CD4-positive, alpha-beta T cell treated with Interleukin-2 at 100 ng/mL for 4 hours (primary cell): ENCODE measurements around the gene SPDYE9.
"Not testable (repeated sequence)": the region's sequence is repeated elsewhere in the genome, so short reads cannot be mapped to it uniquely, and the experiment has no call there.

Experiments
- DNase-seq: peaks from one replicate; pipeline ENCODE4 v3.0.0-alpha.2; 2020; ENCODE audit warnings: low spot score

Gene SPDYE9, protein sequence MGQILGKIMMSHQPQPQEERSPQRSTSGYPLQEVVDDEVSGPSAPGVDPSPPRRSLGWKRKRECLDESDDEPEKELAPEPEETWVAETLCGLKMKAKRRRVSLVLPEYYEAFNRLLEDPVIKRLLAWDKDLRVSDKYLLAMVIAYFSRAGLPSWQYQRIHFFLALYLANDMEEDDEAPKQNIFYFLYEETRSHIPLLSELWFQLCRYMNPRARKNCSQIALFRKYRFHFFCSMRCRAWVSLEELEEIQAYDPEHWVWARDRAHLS

GRCh38 chr7:73085938-73086337, at the start of gene SPDYE9:
TSS of gene SPDYE9 (minus strand) at chr7:73086038. CDS start at chr7:73084238, 1,800 bp downstream.
- not testable (repeated sequence) for DNase-seq

GRCh38 chr7:73134866-73135265, 49.0 kb upstream of the SPDYE9 start:
- not testable (repeated sequence) for DNase-seq

DNA sequence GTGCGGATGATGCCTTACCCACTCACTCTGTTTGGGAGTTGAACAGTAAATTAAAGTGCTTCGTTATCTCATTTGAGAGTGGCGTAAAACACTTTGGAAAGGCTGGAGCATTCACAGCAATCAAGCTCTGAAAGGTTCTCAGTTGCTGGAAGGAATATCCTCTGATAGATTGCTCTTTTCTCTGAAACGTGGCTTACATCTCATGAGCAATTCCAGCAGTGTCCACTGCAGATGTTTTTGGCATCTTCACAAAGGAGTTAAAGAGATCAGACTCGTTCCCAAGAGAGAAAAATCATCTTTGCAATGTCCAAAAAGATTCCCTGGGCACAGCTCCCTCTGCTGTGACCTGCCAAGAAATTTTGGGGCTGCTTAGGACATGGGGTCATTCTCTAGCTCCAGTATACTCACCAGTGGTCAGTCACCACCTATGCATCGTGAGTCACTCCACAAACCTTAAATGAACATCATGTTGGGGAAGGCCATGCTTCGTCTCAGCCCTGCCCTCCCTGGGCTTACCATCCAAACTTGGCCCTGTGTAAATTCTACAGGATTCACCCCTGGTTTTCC, 46.9 kb upstream of the SPDYE9 start:
- not testable (repeated sequence) for DNase-seq

DNA sequence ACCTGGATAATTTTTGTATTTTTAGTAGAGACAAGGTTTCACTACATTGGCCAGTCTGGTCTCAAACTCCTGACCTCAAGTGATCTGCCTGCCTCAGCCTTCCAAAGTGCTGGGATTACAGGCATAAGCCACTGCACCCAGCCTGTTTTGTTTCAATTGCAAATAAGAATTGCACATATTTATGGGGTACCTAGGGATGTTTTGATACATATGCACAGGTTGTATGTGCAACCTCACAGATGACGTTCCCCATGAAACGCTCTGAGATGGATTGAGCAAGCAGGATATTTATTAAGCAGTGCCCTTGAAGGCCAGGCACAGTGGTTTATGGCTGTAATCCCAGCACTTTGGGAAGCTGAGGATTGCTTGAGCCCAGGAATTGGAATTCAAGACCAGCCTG, 44.8 kb upstream of the SPDYE9 start:
- DNase-seq: not testable (repeated sequence)

DNA sequence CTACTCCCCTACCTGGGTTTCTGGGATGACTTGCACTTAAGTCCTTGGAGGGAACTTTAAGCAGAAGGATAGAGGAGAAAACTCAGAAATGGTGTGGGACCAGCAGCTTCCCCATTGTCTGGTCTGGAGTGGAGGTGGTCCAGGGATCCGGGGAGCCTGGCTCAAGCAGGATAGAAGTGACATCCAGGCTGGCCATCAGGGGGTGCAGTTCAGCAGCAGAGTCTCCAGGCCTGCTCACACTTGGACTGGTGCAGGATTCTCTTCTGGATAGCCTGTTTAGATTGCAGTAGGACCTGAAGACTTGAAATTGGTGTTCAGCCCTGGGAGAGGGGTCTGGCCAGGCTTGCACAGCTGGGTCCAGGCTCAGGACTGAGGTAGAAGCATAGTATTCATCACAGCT, 38.3 kb upstream of the SPDYE9 start:
- DNase-seq: not testable (repeated sequence)

GRCh38 chr7:73122778-73123447, 37.1 kb upstream of the SPDYE9 start:
- not testable (repeated sequence) for DNase-seq

DNA sequence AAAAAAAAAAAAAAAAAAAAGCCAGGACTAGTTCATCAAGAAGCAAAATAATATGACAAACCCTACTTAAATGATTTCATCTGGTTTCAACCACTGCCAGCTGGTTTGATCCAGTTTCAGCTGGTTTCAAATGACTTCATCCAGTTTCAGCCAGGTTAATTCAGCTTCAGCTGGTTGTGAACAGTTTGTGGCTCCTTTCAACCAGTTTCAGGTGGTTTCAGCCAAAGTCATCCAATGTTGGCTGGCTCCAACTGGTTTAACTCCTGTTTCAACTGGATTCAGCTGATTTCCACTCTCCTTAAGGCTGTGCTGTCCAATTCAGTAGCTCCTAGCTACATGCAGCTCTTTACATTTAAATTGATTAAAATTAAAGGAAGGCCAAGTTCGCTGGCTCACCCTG, 32.3 kb upstream of the SPDYE9 start:
- DNase-seq: not testable (repeated sequence)

DNA sequence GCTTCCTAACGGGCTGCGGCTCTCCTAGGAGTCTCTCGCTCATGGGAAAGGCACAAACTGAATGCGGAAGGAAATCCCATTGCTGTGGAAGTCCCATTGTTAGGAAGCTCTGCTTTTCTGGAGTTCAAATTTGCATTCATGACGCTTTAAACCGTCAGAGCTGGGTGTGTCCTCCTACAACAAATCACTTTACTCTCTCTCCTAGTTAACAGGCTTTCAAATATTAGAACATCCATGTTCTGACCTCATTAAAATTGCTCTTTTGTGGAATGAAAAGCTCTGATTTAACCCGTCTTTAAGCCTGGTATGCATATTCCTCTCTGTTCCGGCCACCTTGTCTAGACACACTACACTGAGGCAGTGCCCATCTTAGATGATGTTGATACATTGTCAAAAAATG, 28.0 kb downstream of the SPDYE9 start, which contains the start of gene SPDYE11:
Gene SPDYE11, minus strand, starts transcription at position 101 of the 400 bp plus-strand sequence. CDS start 1,800 bp downstream, outside the sequence.
- DNase-seq: not testable (repeated sequence)

DNA sequence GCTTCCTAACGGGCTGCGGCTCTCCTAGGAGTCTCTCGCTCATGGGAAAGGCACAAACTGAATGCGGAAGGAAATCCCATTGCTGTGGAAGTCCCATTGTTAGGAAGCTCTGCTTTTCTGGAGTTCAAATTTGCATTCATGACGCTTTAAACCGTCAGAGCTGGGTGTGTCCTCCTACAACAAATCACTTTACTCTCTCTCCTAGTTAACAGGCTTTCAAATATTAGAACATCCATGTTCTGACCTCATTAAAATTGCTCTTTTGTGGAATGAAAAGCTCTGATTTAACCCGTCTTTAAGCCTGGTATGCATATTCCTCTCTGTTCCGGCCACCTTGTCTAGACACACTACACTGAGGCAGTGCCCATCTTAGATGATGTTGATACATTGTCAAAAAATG, 56.2 kb downstream of the SPDYE9 start, which contains the start of gene SPDYE8:
Gene SPDYE8, minus strand, starts transcription at position 101 of the 400 bp plus-strand sequence. CDS start 1,800 bp downstream, outside the sequence.
- DNase-seq: not testable (repeated sequence)
